Stimulated activated CD4-positive, alpha-beta T cell treated with anti-CD3 and anti-CD28 coated beads, Interleukin-1b, Interleukin-23, amount 100 ng/mL, for 48 hours (primary cell): ENCODE measurements around the gene LRRC32.

Experiments used
- DNase-seq: peaks from one replicate; pipeline ENCODE4 v3.0.0-alpha.2; 2020

The LRRC32 gene

GRCh38 chr11:76661834-76662434 is 8.6 kb downstream of the LRRC32 start:
- DNase-seq = no peak

GRCh38 chr11:76661306-76661751 is 9.2 kb downstream of the LRRC32 start:
- DNase-seq = no peak

GRCh38 chr11:76660533-76661305 is 9.8 kb downstream of the LRRC32 start:
- no peak for DNase-seq

GRCh38 chr11:76659672-76660532 is 10.6 kb downstream of the LRRC32 start:
- no peak for DNase-seq

GRCh38 chr11:76658651-76659650 is 11.6 kb downstream of the LRRC32 start:
- DNase-seq = no peak

GRCh38 chr11:76658231-76658630 is 12.3 kb downstream of the LRRC32 start:
- no peak for DNase-seq

- no peak for DNase-seq
Measured at GRCh38 chr11:76657187-76658170, 13.1 kb downstream of the LRRC32 start.

- DNase-seq = no peak
Measured at GRCh38 chr11:76656571-76657081, 13.9 kb downstream of the LRRC32 start.

GRCh38 chr11:76656050-76656531 is 14.5 kb downstream of the LRRC32 start:
- DNase-seq = no peak

- no peak for DNase-seq
Measured at GRCh38 chr11:76655501-76656049, 15.0 kb downstream of the LRRC32 start.

- DNase-seq = no peak
Measured at GRCh38 chr11:76654980-76655379, 15.6 kb downstream of the LRRC32 start.

GRCh38 chr11:76654298-76654851 is 16.2 kb downstream of the LRRC32 start:
- DNase-seq = no peak

- no peak for DNase-seq
Measured at GRCh38 chr11:76653674-76654284, 16.8 kb downstream of the LRRC32 start.

GRCh38 chr11:76653012-76653673 is 17.4 kb downstream of the LRRC32 start:
- no peak for DNase-seq

- DNase-seq = no peak
Measured at GRCh38 chr11:76649851-76650372, 20.6 kb downstream of the LRRC32 start.

GRCh38 chr11:76649011-76649410 is 21.5 kb downstream of the LRRC32 start:
- DNase-seq = no peak

GRCh38 chr11:76648061-76648460 is 22.5 kb downstream of the LRRC32 start:
- DNase-seq = no peak

GRCh38 chr11:76646882-76647534 is 23.5 kb downstream of the LRRC32 start:
- DNase-seq = no peak
